NOMO-1 treated with DMSO at 0.1 percent for 48 hours (cell line): ENCODE data around the gene ZC3H10.

Experiments
- DNase-seq: peaks from one replicate; lab custom pipeline; 2025; ENCODE audit not compliant: unreplicated experiment; lab: John Stamatoyannopoulos, UW

ZC3H10 gene

GRCh38 chr12:56169229-56169759, 51.2 kb downstream of the ZC3H10 start:
- DNase-seq, result no peak

- no peak for DNase-seq
These were observed 54.8 kb downstream of the ZC3H10 start for GRCh38 chr12:56172839-56173238.
